ES-I3 (cell line): ENCODE data around the gene DOK6.

Experiments used
- H3K36me3 ChIP-seq: 2 replicates; pipeline ENCODE4 v1.6.1; 2013; ENCODE audit warnings: mild to moderate bottlenecking, low read length, control low read depth, moderate library complexity; ENCODE audit not compliant: insufficient read depth
- H3K4me1 ChIP-seq: 2 replicates; pipeline ENCODE4 v1.6.1; 2013; ENCODE audit warnings: mild to moderate bottlenecking, control low read depth, low read length; ENCODE audit not compliant: insufficient read depth
- H3K9ac ChIP-seq: 2 replicates; pipeline ENCODE4 v1.6.1; 2013; ENCODE audit warnings: low read depth, mild to moderate bottlenecking, low read length, moderate library complexity
- H3K9me3 ChIP-seq: 2 replicates; pipeline ENCODE4 v1.6.1; 2013; ENCODE audit warnings: mild to moderate bottlenecking, low read length, moderate library complexity; ENCODE audit not compliant: control insufficient read depth, insufficient read depth

DOK6 gene

GRCh38 chr18:69484699-69485396 lies 84.2 kb downstream of the DOK6 start:
- Histone ChIP-seq H3K36me3 (no peaks in the 10 kb centered on the region), H3K9me3 (no peaks in the 10 kb centered on the region), H3K9ac (no peak overlapping the region), H3K4me1 (peaks cover 4% of the 10 kb centered on the region; the same call in 1 of the 2 replicates)

- no peak overlapping the region for H3K9ac ChIP-seq
- no peaks in the 10 kb centered on the region for H3K9me3 ChIP-seq
- H3K36me3 ChIP-seq = no peaks in the 10 kb centered on the region
- peaks cover 4% of the 10 kb centered on the region; the same call in 1 of the 2 replicates for H3K4me1 ChIP-seq
Observed at GRCh38 chr18:69487488-69488394, 87.1 kb downstream of the DOK6 start.

GRCh38 chr18:69490072-69490471 lies 89.4 kb downstream of the DOK6 start:
- Histone ChIP-seq H3K9me3 (no peaks in the 10 kb centered on the region), H3K4me1 (no peaks in the 10 kb centered on the region), H3K9ac (no peak overlapping the region), H3K36me3 (no peaks in the 10 kb centered on the region)

- Histone ChIP-seq H3K36me3 (no peaks in the 10 kb centered on the region), H3K4me1 (no peaks in the 10 kb centered on the region)
Observed at GRCh38 chr18:69490813-69491212, 90.1 kb downstream of the DOK6 start.

GRCh38 chr18:69491576-69491975 lies 90.9 kb downstream of the DOK6 start:
- peaks cover 3% of the 10 kb centered on the region; the same call in 1 of the 2 replicates for H3K9me3 ChIP-seq

More at GRCh38 chr18:69490813-69491212, 90.1 kb downstream of the DOK6 start:
- H3K9ac ChIP-seq = no peak overlapping the region
- H3K9me3 ChIP-seq = peaks cover 3% of the 10 kb centered on the region; the same call in 1 of the 2 replicates

GRCh38 chr18:69492861-69493260 lies 92.2 kb downstream of the DOK6 start:
- peaks cover 3% of the 10 kb centered on the region; the same call in 1 of the 2 replicates for H3K9me3 ChIP-seq
- no peaks in the 10 kb centered on the region for H3K4me1 ChIP-seq
- H3K9ac ChIP-seq = no peak overlapping the region

More at GRCh38 chr18:69491576-69491975, 90.9 kb downstream of the DOK6 start:
- Histone ChIP-seq H3K4me1 (no peaks in the 10 kb centered on the region), H3K36me3 (no peaks in the 10 kb centered on the region), H3K9ac (no peak overlapping the region)

GRCh38 chr18:69494841-69495240 lies 94.2 kb downstream of the DOK6 start:
- peaks cover 3% of the 10 kb centered on the region; the same call in 1 of the 2 replicates for H3K9me3 ChIP-seq
- H3K9ac ChIP-seq = no peak overlapping the region
- no peaks in the 10 kb centered on the region for H3K4me1 ChIP-seq
- H3K36me3 ChIP-seq = no peaks in the 10 kb centered on the region

More at GRCh38 chr18:69492861-69493260, 92.2 kb downstream of the DOK6 start:
- H3K36me3 ChIP-seq = no peaks in the 10 kb centered on the region

GRCh38 chr18:69495338-69495737 lies 94.7 kb downstream of the DOK6 start:
- Histone ChIP-seq H3K36me3 (no peaks in the 10 kb centered on the region), H3K9ac (no peak overlapping the region)

GRCh38 chr18:69495841-69496533 lies 95.3 kb downstream of the DOK6 start:
- no peak overlapping the region for H3K9ac ChIP-seq
- H3K36me3 ChIP-seq = no peaks in the 10 kb centered on the region
- H3K4me1 ChIP-seq = no peaks in the 10 kb centered on the region
- peaks cover 3% of the 10 kb centered on the region; the same call in 1 of the 2 replicates for H3K9me3 ChIP-seq

More at GRCh38 chr18:69495338-69495737, 94.7 kb downstream of the DOK6 start:
- peaks cover 3% of the 10 kb centered on the region; the same call in 1 of the 2 replicates for H3K9me3 ChIP-seq
- H3K4me1 ChIP-seq = no peaks in the 10 kb centered on the region

- H3K36me3 ChIP-seq = no peaks in the 10 kb centered on the region
- no peak overlapping the region for H3K9ac ChIP-seq
- H3K4me1 ChIP-seq = no peaks in the 10 kb centered on the region
- no peaks in the 10 kb centered on the region for H3K9me3 ChIP-seq
Observed at GRCh38 chr18:69518989-69519388, 118.3 kb downstream of the DOK6 start.

- no peaks in the 10 kb centered on the region for H3K4me1 ChIP-seq
- H3K9ac ChIP-seq = no peak overlapping the region
- H3K36me3 ChIP-seq = no peaks in the 10 kb centered on the region
- no peaks in the 10 kb centered on the region for H3K9me3 ChIP-seq
Observed at GRCh38 chr18:69523582-69523981, 122.9 kb downstream of the DOK6 start.

- Histone ChIP-seq H3K36me3 (no peaks in the 10 kb centered on the region), H3K9me3 (no peaks in the 10 kb centered on the region), H3K9ac (no peak overlapping the region), H3K4me1 (no peaks in the 10 kb centered on the region)
Observed at GRCh38 chr18:69528435-69528834, 127.7 kb downstream of the DOK6 start.

- no peaks in the 10 kb centered on the region for H3K36me3 ChIP-seq
- H3K9ac ChIP-seq = no peak overlapping the region
- no peaks in the 10 kb centered on the region for H3K9me3 ChIP-seq
- no peaks in the 10 kb centered on the region for H3K4me1 ChIP-seq
Observed at GRCh38 chr18:69529151-69529550, 128.5 kb downstream of the DOK6 start.

GRCh38 chr18:69531973-69532372 lies 131.3 kb downstream of the DOK6 start:
- H3K9ac ChIP-seq = no peak overlapping the region
- peaks cover 4% of the 10 kb centered on the region; the same call in 1 of the 2 replicates for H3K4me1 ChIP-seq
- no peaks in the 10 kb centered on the region for H3K9me3 ChIP-seq
- no peaks in the 10 kb centered on the region for H3K36me3 ChIP-seq
